G401 (cell line): Measurements from ENCODE around the gene WDPCP. TPM values are rescaled to one million over a fixed set of nuclear protein-coding genes. Genes with fewer than 3 reads are reported as not detected.
"Not testable (repeated sequence)": the region's sequence is repeated elsewhere in the genome, so short reads cannot be mapped to it uniquely, and the experiment has no call there.

Source experiments
- DNase-seq: peaks from one replicate; pipeline ENCODE4 v3.0.0-alpha.2; 2015; ENCODE audit warnings: low spot score
- in situ Hi-C: cut with HindIII; loops from 2 replicates; pipeline ENCODE4 v1.10.0; 2016; ENCODE audit warnings: low sequenced_read_pairs, mixed read lengths
- total RNA-seq: library from RNA; depleted of rRNA; stranded (reverse); fragments of >200 nt; shearing (Covaris generic); gene quantifications from 2 replicates; pipeline ENCODE4 v1.2.3, GENCODE V29; 2014

The WDPCP gene
- total RNA-seq, 1 experiment from 2014 or later = 15.3 TPM

DNA sequence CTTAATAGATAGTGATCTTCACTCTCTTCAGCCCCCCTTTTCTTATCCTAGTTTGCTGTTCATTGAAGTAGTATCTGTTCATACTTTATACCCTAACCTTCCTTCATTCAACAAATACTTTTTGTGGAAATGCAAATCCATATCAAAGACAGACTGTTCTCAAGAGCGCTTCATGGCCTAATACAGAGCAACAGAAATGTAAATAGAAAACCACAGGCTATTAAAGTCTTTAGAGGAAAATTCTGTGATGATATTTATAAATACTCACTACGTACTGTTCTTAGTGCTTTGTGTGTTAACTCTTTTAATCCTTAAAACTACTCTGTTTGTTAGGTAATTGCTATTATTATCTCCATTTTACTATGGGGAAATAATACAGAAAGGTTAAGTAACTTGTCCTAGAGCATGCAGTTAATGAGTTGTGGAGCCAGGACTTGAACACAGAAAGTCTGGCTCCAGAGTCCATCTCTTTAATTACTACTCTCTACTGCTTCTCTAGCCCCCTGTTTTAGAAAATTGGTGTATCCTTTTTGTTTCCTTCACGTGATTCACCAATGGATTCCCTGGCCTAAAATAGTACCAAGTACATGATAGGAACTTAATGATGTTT is 3.4 kb upstream of the WDPCP start:
- no peak for DNase-seq
- in situ Hi-C loops = no loop called here

DNA sequence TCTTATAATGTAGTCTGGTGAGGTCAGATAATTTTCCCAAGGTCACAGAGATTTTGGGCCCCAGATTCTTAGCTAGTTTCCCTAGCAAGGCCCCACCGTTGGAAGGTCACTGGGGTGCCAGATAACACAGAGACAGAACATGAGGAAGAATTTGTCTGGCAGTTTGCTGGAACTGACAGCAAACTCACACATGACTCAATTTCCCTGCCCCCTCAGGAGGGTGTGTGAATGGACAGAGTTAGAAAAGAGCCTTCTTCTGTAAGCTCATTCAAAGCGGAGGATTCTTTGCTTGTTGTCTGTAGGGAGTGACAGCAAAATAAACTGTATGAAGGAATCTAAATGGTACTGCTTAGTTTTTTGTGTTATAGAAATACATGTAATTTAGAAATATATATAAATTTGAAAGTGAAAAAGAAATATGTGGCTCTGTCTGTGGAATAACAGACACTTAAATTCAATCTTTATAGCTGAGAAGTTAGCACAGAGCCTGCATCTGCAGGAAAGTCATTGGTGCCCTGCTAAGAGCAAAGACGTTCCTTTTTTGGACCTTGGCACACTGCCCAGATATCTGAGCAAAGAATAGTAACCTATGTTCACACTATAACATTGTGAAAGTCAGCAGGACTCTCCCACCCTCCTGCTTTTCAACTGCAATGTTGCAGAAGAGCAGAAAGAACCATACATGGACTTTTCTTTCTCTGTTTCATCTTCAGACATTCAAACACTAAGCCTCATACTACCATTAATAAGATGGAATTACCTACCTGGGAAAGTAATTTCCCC is 2.5 kb upstream of the WDPCP start:
- DNase-seq = peak; percentile 13
- in situ Hi-C loops = no loop called here

DNA sequence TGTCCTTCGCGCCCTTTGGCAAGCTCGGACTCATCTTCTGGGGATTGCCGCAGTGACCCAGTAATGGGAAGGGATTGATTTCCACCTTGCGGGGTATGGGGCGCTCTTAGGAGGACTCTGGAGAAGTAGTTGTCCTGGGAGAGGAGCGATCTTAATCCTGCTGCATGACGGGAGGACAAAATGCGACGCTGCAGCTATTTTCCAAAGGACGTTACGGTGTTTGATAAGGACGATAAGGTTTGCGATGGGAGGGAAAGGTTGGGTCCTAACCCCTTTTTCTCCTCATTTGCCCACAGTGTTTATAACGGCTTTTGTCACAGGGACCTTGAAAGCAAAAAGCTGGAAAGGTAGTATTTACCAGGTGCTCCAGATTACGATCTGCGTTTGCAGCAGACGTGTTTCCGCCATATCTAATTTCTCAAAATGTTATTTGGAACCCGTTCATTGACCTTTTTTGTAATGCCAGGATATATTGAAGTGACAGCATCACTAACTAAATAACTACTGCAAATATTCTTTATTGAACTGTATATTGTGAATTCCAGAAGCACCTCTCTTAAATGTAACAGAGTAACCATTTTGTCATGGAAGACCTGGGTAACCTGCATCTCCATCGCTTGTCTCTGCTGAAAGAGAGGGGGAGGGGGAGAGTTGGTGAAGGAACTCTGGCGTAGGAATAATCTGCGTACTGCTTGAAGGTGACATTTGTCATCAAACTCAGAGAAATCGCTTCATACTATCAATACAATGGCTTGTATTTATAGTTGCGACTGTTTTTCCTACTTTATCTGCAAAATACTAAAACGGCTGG is 1.1 kb upstream of the WDPCP start:
- in situ Hi-C loops = no loop called here
- peak; percentile 53 for DNase-seq

DNA sequence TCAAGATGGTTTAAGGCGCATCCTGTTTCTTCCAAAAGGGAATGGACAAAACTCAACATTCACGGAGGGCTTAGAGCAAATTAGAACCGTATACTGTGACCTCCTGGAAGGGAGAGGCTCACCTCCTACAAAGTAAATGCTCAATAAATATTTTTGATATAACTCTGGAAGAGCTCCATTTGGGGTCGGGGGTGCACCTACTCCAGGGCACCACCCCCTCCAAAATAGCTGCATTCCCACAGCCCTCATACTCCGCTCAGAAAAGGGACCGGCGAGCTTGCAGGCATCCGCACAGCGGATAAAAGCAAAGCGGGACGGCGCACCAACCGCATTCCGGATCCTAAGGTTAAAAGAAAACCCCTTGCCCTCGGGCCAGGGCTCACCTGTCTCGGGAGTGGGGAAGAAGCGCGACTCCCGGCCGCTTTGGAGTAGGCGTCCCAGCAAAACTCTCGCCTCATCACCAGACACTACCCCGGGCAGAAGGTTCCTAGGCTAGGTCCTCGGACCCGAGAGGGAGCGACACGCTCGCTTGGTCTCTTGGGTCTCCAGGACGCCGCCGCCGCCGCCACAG is 378 bp downstream of the WDPCP start:
- DNase-seq = no peak
- in situ Hi-C loops = no loop called here

DNA sequence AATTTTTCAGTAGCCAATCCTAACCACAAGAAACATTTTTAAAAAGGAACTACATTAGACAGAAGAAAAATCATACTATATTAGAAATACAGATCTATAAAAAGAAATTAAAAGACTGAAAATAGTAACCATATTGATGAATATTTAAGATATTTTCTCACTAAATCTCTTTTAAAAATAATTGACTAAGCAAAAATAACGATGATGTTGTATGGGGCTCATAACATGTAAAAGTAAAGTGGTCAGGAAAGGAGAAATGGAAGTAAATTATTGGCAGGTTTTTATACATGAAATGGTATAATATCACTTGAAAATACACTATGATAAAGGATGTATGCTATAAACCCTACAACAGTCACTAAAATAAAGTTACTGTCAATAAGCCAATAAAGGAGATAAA is 5.4 kb downstream of the WDPCP start:
- in situ Hi-C loops = no loop called here
- no peak for DNase-seq

DNA sequence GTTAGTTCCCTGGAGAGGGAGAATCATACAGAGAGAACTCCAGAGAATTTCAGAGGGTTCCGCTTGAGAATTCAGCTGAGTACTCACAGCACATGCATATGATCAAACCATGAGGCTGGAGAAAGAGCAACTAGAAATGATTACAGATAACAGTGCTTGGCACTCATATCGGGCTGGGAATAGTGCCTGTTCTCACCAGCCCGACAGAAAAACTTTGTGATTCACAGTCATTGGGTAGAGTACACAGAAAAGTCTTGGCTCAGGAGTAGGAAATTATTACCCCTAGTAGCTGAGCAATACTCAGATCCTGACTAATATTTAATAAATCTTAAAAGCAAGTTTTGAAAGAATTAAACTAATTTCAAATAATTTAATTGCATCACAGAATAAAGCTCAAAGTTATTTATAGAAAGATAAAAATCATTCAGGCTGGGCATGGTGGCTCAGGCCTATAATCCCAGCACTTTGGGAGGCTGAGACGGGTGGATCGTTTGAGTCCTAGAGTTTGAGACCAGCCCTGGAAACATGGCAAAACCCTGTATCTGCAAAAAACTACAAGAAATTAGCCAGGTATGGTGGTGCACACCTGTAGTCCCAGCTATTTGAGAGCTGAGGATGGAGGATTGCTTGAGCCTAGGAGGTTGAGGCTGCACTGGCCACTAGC is 6.8 kb downstream of the WDPCP start:
- no peak for DNase-seq
- in situ Hi-C loops = no loop called here

DNA sequence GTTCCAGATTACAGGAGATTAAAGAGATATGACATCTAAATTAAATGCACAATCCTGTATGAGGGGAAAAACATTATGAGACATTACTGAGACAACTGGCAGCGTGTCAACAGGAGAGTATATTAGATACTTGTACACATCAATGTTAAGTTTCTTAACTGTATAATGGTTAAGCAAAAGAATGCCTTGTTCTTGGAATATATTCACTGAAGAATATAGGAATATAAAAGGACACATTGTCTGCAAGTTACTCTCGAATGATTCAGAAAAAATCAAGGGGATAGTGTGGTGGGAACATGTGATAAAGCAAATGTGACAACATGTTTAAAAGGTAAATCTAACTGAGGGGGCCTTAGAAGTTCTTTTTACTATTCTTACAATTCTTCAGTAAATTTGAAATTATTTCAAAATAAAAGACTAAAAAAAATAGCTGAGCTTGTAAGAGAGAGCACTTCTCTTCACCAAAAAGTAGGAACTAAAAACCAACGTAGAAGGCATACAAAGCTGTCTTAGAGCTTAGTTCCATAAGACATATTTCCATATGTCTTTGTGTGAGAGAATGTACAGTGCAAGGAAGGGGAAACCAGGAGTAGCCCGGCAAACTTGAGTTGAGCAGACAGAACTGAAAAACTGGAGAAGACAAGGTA is 7.5 kb downstream of the WDPCP start:
- in situ Hi-C loops = no loop called here
- no peak for DNase-seq

DNA sequence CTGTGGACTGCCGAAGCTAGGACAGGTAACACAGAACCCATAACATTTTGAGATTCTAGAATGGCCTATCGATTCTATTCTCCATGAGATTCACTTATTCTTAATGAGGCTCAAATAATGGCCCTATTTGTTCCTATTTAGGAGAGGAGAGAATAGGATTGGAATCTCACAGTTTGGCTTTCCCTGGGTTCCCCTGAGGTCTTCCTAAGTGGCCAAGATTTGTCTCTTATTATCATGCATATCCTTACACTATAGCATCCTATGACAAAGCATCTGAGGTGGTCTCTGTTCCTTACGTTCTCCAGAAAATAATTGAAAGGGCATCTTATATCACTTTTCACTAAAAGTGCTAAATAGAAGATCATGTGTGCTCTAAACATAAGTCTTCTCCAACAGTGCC is 9.5 kb downstream of the WDPCP start:
- in situ Hi-C loops = no loop called here

DNA sequence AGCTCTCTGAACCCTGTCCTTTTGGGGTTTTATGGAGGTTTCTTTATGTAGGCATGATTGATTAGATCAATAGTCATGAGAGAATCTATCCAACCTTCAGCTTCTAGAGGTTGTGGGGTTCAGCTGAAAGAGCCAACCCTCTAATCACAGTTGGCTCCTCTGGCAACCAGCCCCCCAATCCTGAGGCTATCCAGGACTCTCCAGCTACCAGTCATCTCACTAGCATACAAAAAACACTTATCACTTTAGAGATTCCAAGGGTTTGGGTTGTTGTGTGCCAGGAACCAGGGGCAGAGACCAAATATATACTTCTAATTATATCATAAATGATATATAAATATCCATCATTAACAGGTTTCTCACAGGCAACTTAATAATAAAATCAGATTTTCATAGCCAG is 11.7 kb downstream of the WDPCP start:
- DNase-seq = no peak
- in situ Hi-C loops = no loop called here

More for the DNA sequence above, 9.5 kb downstream of the WDPCP start:
- no peak for DNase-seq

DNA sequence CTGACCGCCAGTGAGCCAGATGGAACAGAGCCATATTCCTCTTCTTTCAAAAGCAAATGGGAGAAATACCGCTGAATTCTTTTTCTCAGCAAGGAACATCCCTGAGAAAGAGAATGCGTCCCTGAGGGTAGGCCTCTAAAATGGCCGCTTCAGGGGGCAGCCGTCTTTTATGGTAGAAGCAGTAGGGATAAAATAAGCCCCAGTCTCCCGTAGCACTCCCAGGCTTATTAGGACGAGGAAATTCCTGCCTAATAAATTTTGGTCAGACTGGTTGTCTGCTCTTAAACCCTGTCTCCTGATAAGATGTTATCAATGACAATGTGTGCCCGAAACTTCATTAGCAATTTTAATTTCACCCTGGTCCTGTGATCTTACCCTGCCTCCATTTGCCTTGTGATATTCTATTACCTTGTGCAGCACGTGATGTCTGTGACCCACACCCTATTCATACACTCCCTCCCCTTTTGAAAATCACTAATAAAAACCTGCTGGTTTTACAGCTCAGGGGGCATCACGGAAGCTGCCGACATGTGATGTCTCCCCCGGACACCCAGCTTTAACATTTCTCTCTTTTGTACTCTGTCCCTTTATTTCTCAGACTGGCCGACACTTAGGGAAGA is 14.4 kb downstream of the WDPCP start:
- DNase-seq, in situ Hi-C loops: not testable (repeated sequence)

DNA sequence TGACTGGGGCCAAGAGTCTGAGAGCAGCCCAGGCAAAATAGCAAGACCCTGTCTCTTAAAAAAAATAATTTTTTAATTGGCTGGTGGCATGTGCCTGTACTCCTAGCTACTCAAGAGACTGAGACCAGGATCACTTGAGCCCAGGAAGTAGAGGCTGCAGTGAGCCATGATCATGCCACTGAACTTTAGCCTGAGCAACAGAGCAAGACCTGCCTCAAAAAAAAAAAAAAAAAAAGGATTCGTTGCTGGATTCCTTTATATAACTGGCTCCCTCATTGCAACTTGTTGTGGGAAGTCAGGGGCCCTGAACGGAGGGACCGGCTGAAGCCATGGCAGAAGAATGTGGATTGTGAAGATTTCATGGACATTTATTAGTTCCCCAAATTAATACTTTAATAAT is 15.3 kb downstream of the WDPCP start:
- in situ Hi-C loops, DNase-seq: not testable (repeated sequence)

DNA sequence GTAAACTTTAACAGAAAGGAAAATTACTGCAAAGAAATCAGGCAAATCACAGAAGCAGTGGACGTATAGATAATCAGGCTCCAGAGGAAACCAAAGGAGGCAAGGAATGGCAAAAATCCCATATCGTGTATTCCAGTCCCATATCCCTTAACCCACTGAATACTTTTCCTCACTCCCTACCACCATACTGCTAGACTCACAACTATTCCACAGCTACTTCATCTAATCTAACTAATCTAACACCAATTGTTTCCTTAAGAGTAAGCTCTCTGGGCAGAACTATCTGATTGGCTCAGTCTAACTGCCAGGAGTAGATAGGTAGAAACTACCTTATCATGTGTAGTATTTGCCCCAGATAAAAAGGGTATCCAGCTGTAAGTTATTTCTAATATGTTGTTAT is 16.3 kb downstream of the WDPCP start:
- no peak for DNase-seq
- in situ Hi-C loops = no loop called here

DNA sequence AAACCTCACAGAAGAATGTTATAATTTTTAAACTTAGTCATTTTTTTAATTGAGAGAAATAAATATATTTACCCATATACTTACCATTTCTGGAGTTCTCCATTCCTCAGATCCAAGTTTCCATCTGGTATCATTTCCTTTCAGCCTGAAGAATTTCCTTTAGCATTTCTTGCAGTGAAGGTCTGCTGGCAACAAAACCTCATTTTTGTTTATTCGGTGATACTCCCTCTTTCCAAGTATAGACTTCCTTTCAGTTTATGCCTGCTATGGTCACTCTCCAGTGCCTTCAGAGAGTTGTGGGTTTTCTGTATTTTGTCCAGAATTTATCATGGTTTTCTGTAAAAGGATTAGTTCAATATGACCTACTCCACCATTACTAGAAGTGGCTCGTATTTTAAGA is 17.0 kb downstream of the WDPCP start:
- in situ Hi-C loops = no loop called here
- DNase-seq = no peak

DNA sequence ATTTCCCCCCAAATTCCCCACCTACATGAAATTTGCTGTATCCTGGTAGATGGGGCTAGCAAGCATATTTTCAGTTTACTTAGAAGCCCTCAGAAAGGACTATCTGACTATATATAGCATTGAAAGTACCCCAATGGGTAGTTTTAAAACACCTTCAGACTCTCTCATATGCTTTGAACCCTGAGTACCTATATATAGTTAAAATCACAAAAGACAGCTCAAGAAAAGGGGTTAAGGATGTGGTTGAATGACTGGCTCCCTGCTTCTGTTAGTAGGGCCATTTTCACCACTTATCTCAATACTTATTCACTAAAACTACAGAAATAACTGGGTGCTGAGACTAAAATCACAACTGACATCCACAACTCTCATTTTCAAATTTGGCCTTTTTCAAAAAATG is 18.5 kb downstream of the WDPCP start:
- in situ Hi-C loops = no loop called here
- no peak for DNase-seq

DNA sequence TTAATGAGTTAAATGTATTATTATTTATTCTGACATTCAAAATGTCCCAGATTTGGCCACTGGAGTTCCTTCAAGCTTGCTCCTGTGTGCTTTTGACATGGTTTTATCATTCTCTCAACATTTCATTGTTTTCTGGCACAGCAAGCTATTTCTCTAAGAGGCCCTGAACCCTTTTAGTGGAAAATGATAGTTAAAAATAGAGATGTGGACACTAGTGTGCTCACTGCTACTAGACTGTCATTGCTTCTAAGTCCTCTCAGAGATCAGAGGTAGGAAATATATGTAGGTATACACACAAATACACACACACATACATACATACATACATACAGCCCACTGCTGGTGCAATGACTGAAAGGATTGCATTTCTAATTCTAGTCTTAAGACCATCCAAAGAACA is 25.5 kb downstream of the WDPCP start:
- DNase-seq = no peak
- in situ Hi-C loops = no loop called here

DNA sequence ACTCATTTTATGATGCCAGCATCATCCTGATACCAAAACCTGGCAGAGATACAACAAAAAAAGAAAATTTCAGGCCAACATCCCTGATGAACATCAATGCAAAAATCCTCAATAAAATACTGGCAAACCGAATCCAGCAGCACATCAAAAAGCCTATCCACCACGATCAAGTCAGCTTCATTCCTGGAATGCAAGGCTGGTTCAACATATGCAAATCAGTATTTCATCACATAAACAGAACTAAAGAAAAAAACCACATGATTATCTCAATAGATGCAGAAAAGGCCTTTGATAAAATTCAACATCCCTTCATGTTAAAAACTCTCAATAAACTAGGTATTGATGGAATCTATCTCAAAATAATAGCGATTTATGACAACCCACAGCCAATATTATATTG is 29.4 kb downstream of the WDPCP start:
- in situ Hi-C loops, DNase-seq: not testable (repeated sequence)

DNA sequence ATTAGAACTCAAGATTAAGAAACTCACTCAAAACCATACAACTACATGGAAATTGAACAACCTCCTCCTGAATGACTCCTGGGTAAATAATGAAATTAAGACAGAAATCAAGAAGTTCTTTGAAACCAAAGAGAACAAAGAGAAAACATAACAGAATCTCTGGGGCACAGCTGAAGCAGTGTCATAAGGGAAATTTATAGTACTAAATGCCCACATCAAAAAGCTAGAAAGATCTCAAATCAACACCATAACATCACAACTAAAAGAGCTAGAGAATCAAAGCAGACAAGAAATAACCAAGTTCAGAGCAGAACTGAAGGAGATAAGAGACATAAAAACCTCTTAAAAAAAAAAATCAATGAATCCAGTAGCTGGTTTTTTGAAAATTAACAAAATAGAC is 30.5 kb downstream of the WDPCP start:
- in situ Hi-C loops, DNase-seq: not testable (repeated sequence)

DNA sequence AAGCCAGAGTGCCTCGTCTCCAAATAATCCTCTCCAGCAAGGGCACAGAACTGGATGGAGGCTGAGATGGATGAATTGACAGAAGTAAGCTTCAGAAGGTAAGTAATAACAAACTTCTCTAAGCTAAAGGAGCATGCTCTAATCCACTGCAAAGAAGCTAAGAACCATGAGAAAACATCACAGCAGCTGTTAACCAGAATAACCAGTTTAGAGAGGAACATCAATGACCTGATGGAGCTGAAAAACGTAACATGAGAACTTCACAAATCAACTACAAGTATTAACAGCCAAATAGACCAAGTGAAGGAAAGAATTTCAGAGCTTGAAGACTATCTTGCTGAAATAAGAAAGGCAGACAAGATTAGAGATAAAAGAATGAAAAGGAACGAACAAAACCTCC is 32.3 kb downstream of the WDPCP start:
- in situ Hi-C loops = no loop called here
- DNase-seq = no peak
